Right cardiac atrium (tissue), 5 donors: ENCODE results near the gene TSC22D1. TPM values are rescaled to one million over a fixed set of nuclear protein-coding genes. Genes with fewer than 3 reads are reported as not detected.
"Not testable (repeated sequence)": the region's sequence is repeated elsewhere in the genome, so short reads cannot be mapped to it uniquely, and the experiment has no call there.

Experiments used
- ATAC-seq, 2 donors: fragments of 200-7000 bp; cut with Tn5 transposase; one replicate each; pipeline versions ENCODE4 v1.8.0 to v1.9.1; 2020; ENCODE audit warnings: moderate library complexity in 2 of 2, mild to moderate bottlenecking in 1 of 2
- DNase-seq, 3 donors: peaks; one replicate each; pipeline ENCODE4 v3.0.0-alpha.2; 2020
- H3K27ac ChIP-seq: one replicate; pipeline ENCODE4 v1.5.1; 2013; ENCODE audit warnings: mild to moderate bottlenecking, low read length, control low read depth, moderate library complexity
- H3K27me3 ChIP-seq: one replicate; pipeline ENCODE4 v1.6.1; 2013; ENCODE audit not compliant: control insufficient read depth, insufficient read depth
- H3K4me1 ChIP-seq: one replicate; pipeline ENCODE4 v1.6.1; 2013; ENCODE audit warnings: low read length; ENCODE audit not compliant: control insufficient read depth, insufficient read depth
- H3K4me3 ChIP-seq: one replicate; pipeline ENCODE4 v1.5.1; 2013; ENCODE audit warnings: low read length, control low read depth
- H3K9me3 ChIP-seq: one replicate; pipeline ENCODE4 v1.6.1; 2013; ENCODE audit warnings: low read length; ENCODE audit not compliant: control insufficient read depth
- WGBS: extraction: QIAGEN DNeasy Blood & Tissue Kit; methylation state at CpG from one replicate; pipeline ENCODE4 v1.1.7; 2013; 5-methylcytosine and 5-hydroxymethylcytosine counted together
- intact Hi-C, 4 donors: fragments of 100-400 bp; cut with DNase I; formaldehyde crosslinking; loops; one replicate each; pipeline versions ENCODE4 v1.11.0 to v1.14.0; 2022 to 2023
- polyA plus RNA-seq: library from polyadenylated mRNA; stranded (reverse); fragments of 200-250 nt; gene quantifications from one replicate; pipeline ENCODE4 v1.2.3, GENCODE V29; 2013
- total RNA-seq, 4 donors: library from RNA; stranded (reverse); fragmentation: NEBNext Ultra II Directional; extraction: Animal tissue kit (Norgen Biotek cat#: 25700); gene quantifications; one replicate each; pipeline ENCODE4 v1.2.1, GENCODE V29; 2021
- donor health status: healthy with polysubstance abuse.
- donor health status: DM: no; HTN: yes; CAD: no.
- donor health status: DM: no; HTN: no; CAD: no.
- donor health status: DM: no; HTN: yes; CAD: no; lungs with severe emphysema.
- donor health status: DM: yes; HTN: yes; CAD: no.

TSC22D1 gene
- total and polyA plus RNA-seq, 5 donors: 90.8 to 163 (median 133) TPM

GRCh38 chr13:44593861-44594592 is 17.9 kb upstream of the TSC22D1 start:
- H3K27ac ChIP-seq, H3K27me3 ChIP-seq, ATAC-seq, H3K9me3 ChIP-seq, intact Hi-C loops, H3K4me3 ChIP-seq, H3K4me1 ChIP-seq, DNase-seq: not testable (repeated sequence)
- WGBS: 96% methylated on average over 20 of the region's 20 CpGs

- DNase-seq: no peak
- 95% methylated on average over 6 of the region's 6 CpGs for WGBS
- Histone ChIP-seq H3K4me1 (no peaks in the 10 kb centered on the region), H3K4me3 (no peak overlapping the region), H3K27me3 (no peaks in the 10 kb centered on the region), H3K27ac (no peak overlapping the region), H3K9me3 (no peaks in the 10 kb centered on the region)
- ATAC-seq: no peak
- intact Hi-C loops: no loop called here
Measured at GRCh38 chr13:44592216-44592847, 16.2 kb upstream of the TSC22D1 start.

GRCh38 chr13:44591316-44591715 is 15.2 kb upstream of the TSC22D1 start:
- WGBS: 94% methylated on average over 15 of the region's 15 CpGs
- intact Hi-C loops: no loop called here
- DNase-seq (peak in 1 of 3 donors; percentile 53), ATAC-seq (no peak)
- H3K27me3 ChIP-seq: no peaks in the 10 kb centered on the region
- H3K9me3 ChIP-seq: no peaks in the 10 kb centered on the region
- H3K27ac ChIP-seq: no peak overlapping the region
- no peaks in the 10 kb centered on the region for H3K4me1 ChIP-seq
- no peak overlapping the region for H3K4me3 ChIP-seq

GRCh38 chr13:44583137-44583536 is 7.0 kb upstream of the TSC22D1 start:
- no peak overlapping the region for H3K27ac ChIP-seq
- ATAC-seq (no peak), DNase-seq (no peak)
- H3K4me1 ChIP-seq: no peaks in the 10 kb centered on the region
- H3K9me3 ChIP-seq: no peaks in the 10 kb centered on the region
- 82% methylated on average over 3 of the region's 3 CpGs for WGBS
- intact Hi-C loops: no loop called here
- no peaks in the 10 kb centered on the region for H3K27me3 ChIP-seq
- H3K4me3 ChIP-seq: no peak overlapping the region

GRCh38 chr13:44578067-44578400 is 1.9 kb upstream of the TSC22D1 start:
- Histone ChIP-seq H3K27me3 (no peaks in the 10 kb centered on the region), H3K4me3 (peak overlapping the region; percentile 94), H3K9me3 (no peaks in the 10 kb centered on the region), H3K4me1 (peaks cover 11% of the 10 kb centered on the region), H3K27ac (peak overlapping the region; percentile 96)
- DNase-seq (no peak), ATAC-seq (no peak)
- intact Hi-C loops: no loop called here
- 2% methylated on average over 15 of the region's 15 CpGs for WGBS

- H3K27ac ChIP-seq: peak overlapping the region; percentile 96
- intact Hi-C loops: no loop called here
- peak; percentile 98 to 99 (median 99) for DNase-seq
- H3K4me1 ChIP-seq: peaks cover 12% of the 10 kb centered on the region
- H3K4me3 ChIP-seq: peak overlapping the region; percentile 94
- H3K9me3 ChIP-seq: no peaks in the 10 kb centered on the region
- H3K27me3 ChIP-seq: no peaks in the 10 kb centered on the region
- under 1% methylated on average over 94 of the region's 94 CpGs for WGBS
- ATAC-seq: peak; percentile 93 to 95
Measured at GRCh38 chr13:44577236-44578066, 1.3 kb upstream of the TSC22D1 start.

GRCh38 chr13:44576351-44577235 is 463 bp upstream of the TSC22D1 start:
- H3K27me3 ChIP-seq: no peaks in the 10 kb centered on the region
- no peaks in the 10 kb centered on the region for H3K9me3 ChIP-seq
- H3K4me1 ChIP-seq: peaks cover 12% of the 10 kb centered on the region
- 1% methylated on average over 111 of the region's 111 CpGs for WGBS
- peak overlapping the region; percentile 94 for H3K4me3 ChIP-seq
- H3K27ac ChIP-seq: peak overlapping the region; percentile 96
- DNase-seq (peak; percentile 34 to 74 (median 69)), ATAC-seq (peak; percentile 7 to 19)
- intact Hi-C loops: no loop called here

GRCh38 chr13:44575035-44575434 is 1.1 kb downstream of the TSC22D1 start:
- DNase-seq (no peak), ATAC-seq (no peak)
- H3K4me3 ChIP-seq: peak overlapping the region; percentile 94
- H3K27ac ChIP-seq: no peak overlapping the region
- no peaks in the 10 kb centered on the region for H3K9me3 ChIP-seq
- no peaks in the 10 kb centered on the region for H3K27me3 ChIP-seq
- intact Hi-C loops: no loop called here
- peaks cover 12% of the 10 kb centered on the region for H3K4me1 ChIP-seq
- 93% methylated on average over 1 of the region's 1 CpG for WGBS

- Histone ChIP-seq H3K9me3 (no peaks in the 10 kb centered on the region), H3K27me3 (no peaks in the 10 kb centered on the region), H3K27ac (no peak overlapping the region), H3K4me3 (peak overlapping the region; percentile 16), H3K4me1 (peaks cover 12% of the 10 kb centered on the region)
- intact Hi-C loops: no loop called here
- WGBS: 67% methylated on average over 1 of the region's 1 CpG
- DNase-seq (no peak), ATAC-seq (no peak)
Measured at GRCh38 chr13:44574466-44574855, 1.7 kb downstream of the TSC22D1 start.

GRCh38 chr13:44573790-44574465 is 2.2 kb downstream of the TSC22D1 start:
- 88% methylated on average over 4 of the region's 4 CpGs for WGBS
- no peaks in the 10 kb centered on the region for H3K9me3 ChIP-seq
- no peak for DNase-seq
- intact Hi-C loops: no loop called here
- H3K4me1 ChIP-seq: peaks cover 12% of the 10 kb centered on the region
- peak overlapping the region; percentile 4 for H3K4me3 ChIP-seq
- no peak for ATAC-seq
- no peak overlapping the region for H3K27ac ChIP-seq
- H3K27me3 ChIP-seq: no peaks in the 10 kb centered on the region
